Epithelial cell of esophagus (primary cell): Measurements from ENCODE around the gene SLC24A5.
A peak's percentile ranks its signal among the peaks of the same experiment; 100 is the strongest.

Source experiments
- DNase-seq: peaks from one replicate; pipeline ENCODE4 v3.0.0; 2010; ENCODE audit warnings: low read depth
- H3K4me3 ChIP-seq: 2 replicates; pipeline ENCODE4 v1.5.1; 2011; ENCODE audit warnings: mild to moderate bottlenecking, low read length, control low read depth
- TF ChIP-seq, protein P1 (sequence below): IDR thresholded peaks from 2 replicates; pipeline ENCODE4 v1.5.1; 2011; ENCODE audit warnings: low read depth, mild to moderate bottlenecking, low read length, control low read depth, inconsistent platforms; ENCODE audit not compliant: insufficient read depth; ENCODE audit errors: missing control alignments

The SLC24A5 gene

DNA sequence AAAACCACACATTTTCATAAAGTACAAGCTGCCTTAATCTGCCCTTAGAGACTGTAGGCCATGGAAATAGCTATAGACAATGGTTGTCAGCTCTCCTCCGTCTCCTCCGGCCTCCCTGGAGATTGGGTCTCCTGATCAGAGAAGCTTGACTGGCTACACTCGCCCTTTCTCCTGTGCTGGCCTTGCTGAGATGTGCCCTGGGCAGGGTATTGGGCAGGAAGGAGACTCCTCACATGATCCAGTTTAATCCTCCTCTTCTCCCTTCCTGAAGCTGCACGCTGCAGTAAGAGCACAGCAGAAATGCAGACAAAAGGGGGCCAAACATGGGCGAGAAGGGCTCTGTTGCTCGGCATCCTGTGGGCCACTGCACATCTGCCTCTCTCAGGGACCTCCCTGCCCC, at the start of gene SLC24A5:
SLC24A5 (plus strand) TSS at position 246 of the 400 bp plus-strand sequence; CDS start at position 301, 55 bp downstream.
- DNase-seq = no peak
- no peak within 1 kb of the TSS for H3K4me3 ChIP-seq
- TF ChIP-seq, protein P1, sequence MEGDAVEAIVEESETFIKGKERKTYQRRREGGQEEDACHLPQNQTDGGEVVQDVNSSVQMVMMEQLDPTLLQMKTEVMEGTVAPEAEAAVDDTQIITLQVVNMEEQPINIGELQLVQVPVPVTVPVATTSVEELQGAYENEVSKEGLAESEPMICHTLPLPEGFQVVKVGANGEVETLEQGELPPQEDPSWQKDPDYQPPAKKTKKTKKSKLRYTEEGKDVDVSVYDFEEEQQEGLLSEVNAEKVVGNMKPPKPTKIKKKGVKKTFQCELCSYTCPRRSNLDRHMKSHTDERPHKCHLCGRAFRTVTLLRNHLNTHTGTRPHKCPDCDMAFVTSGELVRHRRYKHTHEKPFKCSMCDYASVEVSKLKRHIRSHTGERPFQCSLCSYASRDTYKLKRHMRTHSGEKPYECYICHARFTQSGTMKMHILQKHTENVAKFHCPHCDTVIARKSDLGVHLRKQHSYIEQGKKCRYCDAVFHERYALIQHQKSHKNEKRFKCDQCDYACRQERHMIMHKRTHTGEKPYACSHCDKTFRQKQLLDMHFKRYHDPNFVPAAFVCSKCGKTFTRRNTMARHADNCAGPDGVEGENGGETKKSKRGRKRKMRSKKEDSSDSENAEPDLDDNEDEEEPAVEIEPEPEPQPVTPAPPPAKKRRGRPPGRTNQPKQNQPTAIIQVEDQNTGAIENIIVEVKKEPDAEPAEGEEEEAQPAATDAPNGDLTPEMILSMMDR = no peak

DNA sequence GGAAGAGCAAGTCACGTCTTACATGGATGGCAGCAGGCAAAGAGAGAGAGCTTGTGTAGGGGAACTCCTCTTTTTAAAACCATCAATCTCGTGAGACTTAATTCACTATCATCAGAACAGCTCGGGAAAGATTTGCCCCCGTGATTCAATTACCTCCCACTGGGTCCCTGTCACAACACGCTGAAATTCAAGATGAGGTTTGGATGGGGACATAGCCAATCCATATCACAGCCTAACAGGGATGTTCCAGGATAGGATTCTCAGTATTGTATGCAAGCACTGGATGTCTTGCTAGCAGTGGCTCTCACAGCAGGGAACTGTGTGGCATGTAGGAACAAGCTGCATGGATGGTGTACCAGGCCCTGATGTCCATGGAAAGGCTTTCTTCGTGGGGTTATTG, 47.8 kb upstream of the SLC24A5 start:
- DNase-seq = no peak
- no peak overlapping the region for H3K4me3 ChIP-seq
- TF ChIP-seq, protein P1 = no peak

DNA sequence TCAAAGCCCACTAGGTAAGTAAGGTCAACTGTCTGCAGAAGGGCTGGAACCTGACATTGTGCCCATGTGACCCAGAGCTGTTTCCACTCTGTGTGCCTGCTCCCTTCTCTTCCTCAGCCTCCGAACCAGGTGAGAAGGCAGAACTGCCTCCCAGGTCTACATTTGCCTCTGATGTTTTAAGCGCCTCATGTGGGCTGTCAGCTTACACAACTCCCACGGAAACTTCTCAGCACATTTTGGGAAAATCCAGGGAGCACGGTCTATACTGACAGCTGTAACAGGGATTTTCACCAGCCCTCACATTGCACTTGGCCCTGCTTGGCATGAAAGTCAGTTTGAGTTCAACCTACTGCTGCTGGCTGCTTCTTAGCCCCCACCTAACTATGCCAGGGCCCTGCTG, 46.9 kb upstream of the SLC24A5 start:
- DNase-seq = no peak
- no peak overlapping the region for H3K4me3 ChIP-seq
- TF ChIP-seq, protein P1 = no peak

DNA sequence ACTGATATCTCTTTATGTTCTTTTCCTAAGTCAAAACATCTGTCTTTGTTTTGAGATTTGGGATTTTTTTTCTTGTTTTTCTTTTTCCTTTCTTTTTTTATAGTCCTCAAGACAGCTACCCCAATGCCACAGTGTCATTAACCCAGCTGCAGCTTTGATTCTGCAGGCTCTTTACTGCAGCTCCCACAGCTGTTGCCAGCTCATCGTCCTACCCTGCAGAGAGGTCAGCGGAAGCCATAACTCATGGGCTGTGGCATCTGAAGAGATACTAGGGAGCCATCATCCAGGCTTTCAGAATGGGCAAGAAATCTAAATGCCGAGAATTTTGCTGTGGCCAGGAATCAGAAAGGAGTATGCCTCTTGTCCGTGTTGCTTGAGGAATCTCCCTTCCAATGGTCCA, 44.3 kb upstream of the SLC24A5 start:
- DNase-seq = no peak
- TF ChIP-seq, protein P1 = no peak
- H3K4me3 ChIP-seq = no peak overlapping the region

DNA sequence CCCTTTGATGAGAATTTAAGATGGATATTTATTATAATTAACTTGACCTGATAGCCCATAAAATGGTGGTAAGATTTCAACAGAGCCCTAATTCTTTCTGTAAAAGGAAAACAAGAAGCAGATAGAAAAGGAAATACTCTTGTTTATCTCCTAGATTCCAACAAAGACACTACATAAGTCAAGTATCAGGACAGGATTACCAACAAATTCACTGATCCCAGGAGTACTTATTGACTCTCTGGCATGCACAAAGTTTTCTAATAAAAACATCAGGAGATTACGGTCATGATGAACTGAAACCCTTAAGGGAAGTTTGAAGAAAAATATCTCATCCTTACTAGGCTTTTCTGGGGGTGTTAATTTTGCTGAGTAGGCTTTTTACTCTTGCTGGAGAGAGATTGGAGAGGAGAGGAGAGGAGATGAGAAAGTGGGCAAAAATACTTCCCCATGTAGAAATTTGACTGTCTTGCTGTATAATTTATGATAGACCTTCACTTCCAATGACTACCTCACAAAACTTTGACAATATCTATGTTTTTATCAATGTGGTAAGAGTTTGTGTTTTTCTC, 43.1 kb upstream of the SLC24A5 start:
- no peak overlapping the region for H3K4me3 ChIP-seq
- TF ChIP-seq, protein P1 = no peak
- no peak for DNase-seq

DNA sequence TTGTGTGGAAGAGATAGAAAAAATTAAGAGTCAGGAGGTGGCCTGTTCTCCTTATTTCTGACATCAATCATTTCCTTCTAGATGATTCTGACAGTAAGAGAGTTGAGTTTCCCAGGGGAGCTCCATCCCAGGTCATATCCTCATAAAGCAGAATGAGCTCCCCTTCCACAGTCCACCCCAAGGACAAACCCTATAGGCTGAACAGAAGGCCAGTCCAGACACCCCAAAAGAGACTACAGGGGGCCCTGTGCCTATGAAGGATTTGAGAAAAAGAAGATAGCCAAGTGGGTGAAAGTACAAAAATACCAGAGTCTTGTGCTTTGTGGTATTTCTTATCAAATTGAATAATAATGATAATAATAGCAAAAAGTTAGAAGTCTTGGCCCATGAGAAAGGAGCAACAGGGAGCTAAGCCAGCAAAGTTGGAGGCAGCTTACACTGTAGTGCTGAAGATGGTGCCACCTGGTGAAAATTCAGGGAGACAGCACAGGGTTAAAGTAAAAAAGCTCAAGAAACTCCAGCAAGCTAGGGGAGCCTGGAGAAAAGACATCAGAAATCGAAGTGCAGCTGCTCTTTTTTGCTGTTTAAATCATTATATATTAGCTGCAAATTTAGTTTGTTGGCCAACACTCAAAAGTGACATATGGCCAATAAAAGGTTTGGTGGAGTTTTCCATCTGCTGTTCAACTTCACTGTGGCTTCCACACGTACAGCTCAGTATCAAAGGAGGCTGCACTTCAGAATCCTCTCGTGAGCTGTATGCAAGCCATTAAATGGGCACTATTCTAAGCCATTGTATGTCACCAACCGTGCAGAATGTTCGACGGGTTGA, 35.8 kb upstream of the SLC24A5 start:
- TF ChIP-seq, protein P1 = peak; percentile 78
- DNase-seq = peak; percentile 58
- no peak overlapping the region for H3K4me3 ChIP-seq

DNA sequence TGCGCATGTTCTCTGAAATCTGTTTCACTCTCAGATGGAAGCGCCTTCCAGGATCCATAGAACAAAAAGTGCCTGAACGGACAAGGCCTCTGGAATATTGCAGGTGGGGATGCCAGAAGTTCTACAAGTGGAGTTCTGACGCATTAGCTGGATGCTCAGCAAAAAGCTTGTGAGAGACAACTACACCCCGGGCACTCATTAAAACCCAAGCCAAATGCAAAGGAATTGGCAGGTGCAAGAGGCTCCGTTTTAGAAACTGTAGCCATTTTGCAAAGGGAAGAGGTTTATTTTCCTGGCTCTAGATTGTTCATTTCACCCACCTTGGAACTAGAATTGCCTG, 35.2 kb upstream of the SLC24A5 start:
- TF ChIP-seq, protein P1 = no peak
- no peak overlapping the region for H3K4me3 ChIP-seq
- no peak for DNase-seq
